OCI-LY3 (cell line): Measurements from ENCODE around the gene HS1BP3.

Experiments
- CTCF ChIP-seq: fragments of 200-600, 300-600 bp; sonication (generic); IDR thresholded peaks from 2 replicates; pipeline ENCODE4 v1.5.1; 2014; ENCODE audit warnings: antibody characterized with exemption, low read length, low read depth
- EZH2phosphoT487 ChIP-seq: fragments of 200-600 bp; shearing (Covaris generic); IDR thresholded peaks from 2 replicates; pipeline ENCODE4 v1.6.1; 2018; ENCODE audit warnings: antibody characterized with exemption, mixed run types, low read depth

- TF ChIP-seq CTCF (peak; percentile 16; the same call in 1 of the 2 replicates), EZH2phosphoT487 (no peak)
These were observed 3.0 kb upstream of the HS1BP3 start for GRCh38 chr2:20653695-20654534.
